ENCODE data around the gene MICAL2.

MICAL2 gene

GRCh38 chr11:12179531-12179930, 69.1 kb downstream of the MICAL2 start:
- POLR2A ChIA-PET: interaction anchor here (0.7 to 1.5 kb wide), 2 partner anchors 13 to 92 kb away, joined by 3 to 6 read pairs; no protein-coding TSS in a partner anchor
- CTCF ChIA-PET: interaction anchor here (0.7 to 4.2 kb wide), 5 partner anchors 8 to 15 kb away, joined by 3 to 16 read pairs (median 4); no protein-coding TSS in a partner anchor
- no peak for TF ChIP-seq CTCF (IDR thresholded peaks at IDR 0.05; ENCODE audit: insufficient read depth, low read length, missing control alignments)
- no peak for DNase-seq (ENCODE audit: low read depth, low spot score)
- no peak overlapping the region for H3K4me3 ChIP-seq (ENCODE audit: low read depth, low read length)

GRCh38 chr11:12180257-12181205, 70.1 kb downstream of the MICAL2 start:
- POLR2A ChIA-PET: interaction anchor here (1.2 to 5.8 kb wide), 3 partner anchors 10 to 93 kb away, joined by 3 to 52 read pairs (median 6); no protein-coding TSS in a partner anchor
- H3K4me3 ChIP-seq (ENCODE audit: low read depth, low read length): no peak overlapping the region
- TF ChIP-seq CTCF (IDR thresholded peaks at IDR 0.05; ENCODE audit: insufficient read depth, low read length, missing control alignments): no peak
- CTCF ChIA-PET: interaction anchor here (1.8 to 4.2 kb wide), 2 partner anchors 9 to 12 kb away, joined by 5 to 16 read pairs; no protein-coding TSS in a partner anchor
- DNase-seq (ENCODE audit: low read depth, low spot score): no peak

GRCh38 chr11:12182302-12182675, 71.9 kb downstream of the MICAL2 start:
- no peak overlapping the region for H3K4me3 ChIP-seq (ENCODE audit: low read depth, low read length)
- POLR2A ChIA-PET: interaction anchor here (0.7 to 5.8 kb wide), 9 partner anchors 18 to 124 kb away, joined by 3 to 52 read pairs (median 4); no protein-coding TSS in a partner anchor
- CTCF ChIA-PET: interaction anchor here (1.0 to 7.4 kb wide), 8 partner anchors 11 to 135 kb away, joined by 3 to 29 read pairs (median 4); no protein-coding TSS in a partner anchor
- no peak for TF ChIP-seq CTCF (IDR thresholded peaks at IDR 0.05; ENCODE audit: insufficient read depth, low read length, missing control alignments)
- no peak for DNase-seq (ENCODE audit: low read depth, low spot score)

GRCh38 chr11:12182676-12183541, 72.5 kb downstream of the MICAL2 start:
- H3K4me3 ChIP-seq (ENCODE audit: low read depth, low read length): no peak overlapping the region
- peak; percentile 83 for DNase-seq (ENCODE audit: low read depth, low spot score)
- CTCF ChIA-PET: interaction anchor here (1.0 to 7.4 kb wide), 8 partner anchors 11 to 136 kb away, joined by 3 to 29 read pairs (median 4); no protein-coding TSS in a partner anchor
- POLR2A ChIA-PET: interaction anchor here (0.7 to 5.8 kb wide), 13 partner anchors 9 to 124 kb away, joined by 3 to 52 read pairs (median 4); no protein-coding TSS in a partner anchor
- no peak for TF ChIP-seq CTCF (IDR thresholded peaks at IDR 0.05; ENCODE audit: insufficient read depth, low read length, missing control alignments)

- no peak for DNase-seq (ENCODE audit: low read depth, low spot score)
- ChIA-PET POLR2A (interaction anchor here (0.9 to 5.8 kb wide), 8 partner anchors 8 to 97 kb away, joined by 3 to 52 read pairs (median 4); no protein-coding TSS in a partner anchor), CTCF (interaction anchor here (1.0 to 7.4 kb wide), 8 partner anchors 10 to 137 kb away, joined by 3 to 29 read pairs (median 4); no protein-coding TSS in a partner anchor)
- no peak for TF ChIP-seq CTCF (IDR thresholded peaks at IDR 0.05; ENCODE audit: insufficient read depth, low read length, missing control alignments)
- no peak overlapping the region for H3K4me3 ChIP-seq (ENCODE audit: low read depth, low read length)
These were observed 73.6 kb downstream of the MICAL2 start for GRCh38 chr11:12183827-12184620.

Measured in AG04449 (cell line).